LNCaP clone FGC (cell line): Measurements from ENCODE around the gene CBX4.

ENCODE experiments used
- DNase-seq: peaks from one replicate; pipeline ENCODE4 v3.0.0-alpha.2; 2011; ENCODE audit warnings: low read depth
- H3K4me3 ChIP-seq: 2 replicates; pipeline ENCODE4 v1.5.1; 2011; ENCODE audit warnings: mild to moderate bottlenecking, low read depth, low read length, control low read depth
- CTCF ChIP-seq: IDR thresholded peaks from 2 replicates; pipeline ENCODE4 v1.5.1; 2012; ENCODE audit warnings: mild to moderate bottlenecking; ENCODE audit not compliant: control insufficient read depth, insufficient read depth; ENCODE audit errors: extremely low read depth

CBX4 gene

DNA sequence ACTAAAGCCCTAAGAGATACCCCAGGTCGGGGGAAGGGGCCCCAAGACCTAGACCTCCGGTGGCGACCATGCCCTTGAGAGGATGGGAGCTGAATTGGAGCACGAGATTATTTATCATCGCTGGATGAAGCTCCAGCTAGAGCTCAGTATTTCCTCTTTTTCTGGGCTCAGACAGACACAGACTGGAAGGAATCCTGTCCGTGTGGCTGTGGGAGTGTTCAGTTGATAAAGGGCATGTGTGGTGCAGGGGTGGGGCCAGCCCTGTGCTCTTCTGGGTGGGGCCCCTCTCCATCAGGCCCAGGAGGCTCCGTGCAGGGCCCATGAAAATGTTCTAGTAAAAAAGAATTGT is 6.3 kb upstream of the CBX4 start:
- no peak overlapping the region for H3K4me3 ChIP-seq
- DNase-seq: no peak
- no peak for TF ChIP-seq CTCF

GRCh38 chr17:79844869-79845600 is 5.8 kb upstream of the CBX4 start:
- peak overlapping the region; percentile 62 for H3K4me3 ChIP-seq
- TF ChIP-seq CTCF: peak; percentile 81
- no peak for DNase-seq

- DNase-seq: no peak
- H3K4me3 ChIP-seq: peak overlapping the region; percentile 62
- TF ChIP-seq CTCF: no peak
These were observed 4.9 kb upstream of the CBX4 start for GRCh38 chr17:79843816-79844800.

- DNase-seq: no peak
- H3K4me3 ChIP-seq: peak overlapping the region; percentile 62
- TF ChIP-seq CTCF: no peak
These were observed 4.2 kb upstream of the CBX4 start for GRCh38 chr17:79843474-79843815.

GRCh38 chr17:79842656-79843473 is 3.6 kb upstream of the CBX4 start:
- no peak for DNase-seq
- no peak overlapping the region for H3K4me3 ChIP-seq
- no peak for TF ChIP-seq CTCF

- no peak for TF ChIP-seq CTCF
- no peak overlapping the region for H3K4me3 ChIP-seq
- DNase-seq: no peak
These were observed 3.0 kb upstream of the CBX4 start for GRCh38 chr17:79842136-79842655.
